DOHH2 (cell line): ENCODE measurements around the gene ACSBG1.

Experiments
- CTCF ChIP-seq: fragments of 200-600 bp; sonication (generic); IDR thresholded peaks from one replicate; pipeline ENCODE4 v1.5.1; 2014; ENCODE audit warnings: antibody characterized with exemption, mild to moderate bottlenecking, low read depth, low read length; ENCODE audit not compliant: poor library complexity, severe bottlenecking
- EZH2phosphoT487 ChIP-seq: fragments of 200-600 bp; sonication (generic); IDR thresholded peaks from 2 replicates; pipeline ENCODE4 v1.6.1; 2017; ENCODE audit warnings: borderline replicate concordance, mild to moderate bottlenecking, antibody characterized with exemption, low read length, moderate library complexity, mixed read lengths

DNA sequence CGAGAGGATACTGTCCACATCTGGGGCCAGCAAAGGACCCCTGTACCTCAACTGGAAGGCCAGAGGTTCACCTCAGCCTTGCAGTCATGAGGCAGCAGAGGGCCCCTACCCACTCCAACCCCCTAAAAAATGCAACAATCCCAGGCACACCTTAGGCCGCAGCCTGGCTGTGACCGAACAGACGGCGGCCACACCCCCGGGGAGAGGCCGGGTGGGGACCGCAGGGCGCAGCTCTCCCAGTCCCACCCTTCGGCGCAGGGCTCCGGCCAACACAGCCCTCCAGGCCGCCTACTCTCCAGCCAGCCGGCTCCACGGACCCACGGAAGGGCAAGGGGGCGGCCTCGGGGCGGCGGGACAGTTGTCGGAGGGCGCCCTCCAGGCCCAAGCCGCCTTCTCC, 29.5 kb upstream of the ACSBG1 start:
- TF ChIP-seq CTCF, result no peak
- TF ChIP-seq EZH2phosphoT487, result no peak
